ENCODE results near the gene CHGA.

DNA sequence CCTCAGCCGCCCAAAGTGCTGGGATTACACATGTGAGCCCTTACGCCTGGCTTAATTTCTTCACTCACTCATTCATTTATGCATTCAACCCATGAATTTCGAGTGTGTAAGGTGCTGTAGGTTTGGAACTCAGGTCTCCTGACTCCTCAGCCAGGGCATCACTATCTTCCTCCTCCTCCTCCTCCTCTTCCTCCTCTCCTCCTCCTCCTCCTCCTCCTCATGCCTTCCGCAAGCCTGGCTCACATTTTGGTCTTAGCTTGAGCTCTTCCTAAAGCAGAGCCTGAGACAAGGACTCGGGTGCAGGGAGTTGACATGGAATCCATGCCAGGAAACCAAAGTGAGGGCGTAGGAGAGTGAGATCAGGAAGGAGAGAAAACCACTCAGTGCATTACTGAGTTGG is 20.8 kb upstream of the CHGA start:
- TF ChIP-seq, protein P1, sequence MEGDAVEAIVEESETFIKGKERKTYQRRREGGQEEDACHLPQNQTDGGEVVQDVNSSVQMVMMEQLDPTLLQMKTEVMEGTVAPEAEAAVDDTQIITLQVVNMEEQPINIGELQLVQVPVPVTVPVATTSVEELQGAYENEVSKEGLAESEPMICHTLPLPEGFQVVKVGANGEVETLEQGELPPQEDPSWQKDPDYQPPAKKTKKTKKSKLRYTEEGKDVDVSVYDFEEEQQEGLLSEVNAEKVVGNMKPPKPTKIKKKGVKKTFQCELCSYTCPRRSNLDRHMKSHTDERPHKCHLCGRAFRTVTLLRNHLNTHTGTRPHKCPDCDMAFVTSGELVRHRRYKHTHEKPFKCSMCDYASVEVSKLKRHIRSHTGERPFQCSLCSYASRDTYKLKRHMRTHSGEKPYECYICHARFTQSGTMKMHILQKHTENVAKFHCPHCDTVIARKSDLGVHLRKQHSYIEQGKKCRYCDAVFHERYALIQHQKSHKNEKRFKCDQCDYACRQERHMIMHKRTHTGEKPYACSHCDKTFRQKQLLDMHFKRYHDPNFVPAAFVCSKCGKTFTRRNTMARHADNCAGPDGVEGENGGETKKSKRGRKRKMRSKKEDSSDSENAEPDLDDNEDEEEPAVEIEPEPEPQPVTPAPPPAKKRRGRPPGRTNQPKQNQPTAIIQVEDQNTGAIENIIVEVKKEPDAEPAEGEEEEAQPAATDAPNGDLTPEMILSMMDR (IDR thresholded peaks at IDR 0.05) = no peak
- no peak for TF ChIP-seq POLR2A (IDR thresholded peaks at IDR 0.05)

Data from right lobe of liver (tissue), 4 donors.